Activated CD8-positive, alpha-beta memory T cell treated with anti-CD3 and anti-CD28 coated beads for 48 hours (primary cell): ENCODE measurements around the gene CEACAM4.
A peak's percentile ranks its signal among the peaks of the same experiment; 100 is the strongest.
"Not testable (repeated sequence)": the region's sequence is repeated elsewhere in the genome, so short reads cannot be mapped to it uniquely, and the experiment has no call there.

ENCODE experiments used
- DNase-seq, 3 experiments: peaks; one replicate each; pipeline ENCODE4 v3.0.0-alpha.2; 2020; ENCODE audit warnings: low read depth in 2 of 3, low spot score in 2 of 3

Gene CEACAM4

GRCh38 chr19:41626877-41627276 is at the start of gene CEACAM4:
Gene CEACAM4 (minus strand): TSS chr19:41627074. CDS start chr19:41626963, 111 bp downstream.
- DNase-seq: no peak

DNA sequence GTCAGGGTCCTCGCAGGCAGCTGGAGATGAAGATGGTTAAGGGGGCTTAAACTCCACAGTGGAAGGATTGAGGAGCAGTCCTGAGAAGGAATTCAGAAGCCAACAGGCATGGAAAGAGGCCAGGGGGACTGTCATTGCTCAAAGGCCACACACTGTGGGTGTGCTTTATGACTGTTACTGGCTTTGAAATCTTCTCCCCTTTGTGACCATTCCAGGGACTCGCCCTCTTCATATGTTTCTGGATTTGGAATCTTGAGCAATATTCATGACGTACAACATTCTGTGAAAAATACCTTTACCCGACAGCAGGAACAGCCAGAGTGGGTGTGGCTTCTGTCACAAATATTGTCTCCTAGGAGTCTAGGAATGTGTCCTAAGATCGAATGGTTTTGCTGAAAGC is 44.6 kb upstream of the CEACAM4 start:
- no peak for DNase-seq

- DNase-seq: no peak
Measured at GRCh38 chr19:41670755-41671154, 43.9 kb upstream of the CEACAM4 start.

DNA sequence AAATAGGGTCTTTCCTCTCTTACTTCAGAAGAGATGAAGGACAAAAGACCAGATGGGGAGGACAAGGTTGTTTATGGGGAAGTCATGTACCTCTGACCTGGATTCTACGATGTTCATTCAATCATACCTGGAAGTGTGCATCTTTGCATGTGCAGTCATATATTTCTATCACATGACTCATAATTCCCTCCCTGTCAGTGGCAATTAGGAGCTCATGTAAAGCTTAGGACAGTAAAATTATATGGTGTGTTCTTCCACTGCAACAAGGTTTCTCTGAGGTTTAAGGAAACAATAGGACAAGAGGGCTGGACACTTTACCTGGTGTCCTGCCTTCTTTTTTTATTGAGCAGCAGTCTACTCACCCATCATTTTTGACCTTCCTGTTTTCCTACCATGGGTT is 41.4 kb upstream of the CEACAM4 start:
- no peak for DNase-seq

- DNase-seq: no peak
Measured at GRCh38 chr19:41666075-41666474, 39.2 kb upstream of the CEACAM4 start.

DNA sequence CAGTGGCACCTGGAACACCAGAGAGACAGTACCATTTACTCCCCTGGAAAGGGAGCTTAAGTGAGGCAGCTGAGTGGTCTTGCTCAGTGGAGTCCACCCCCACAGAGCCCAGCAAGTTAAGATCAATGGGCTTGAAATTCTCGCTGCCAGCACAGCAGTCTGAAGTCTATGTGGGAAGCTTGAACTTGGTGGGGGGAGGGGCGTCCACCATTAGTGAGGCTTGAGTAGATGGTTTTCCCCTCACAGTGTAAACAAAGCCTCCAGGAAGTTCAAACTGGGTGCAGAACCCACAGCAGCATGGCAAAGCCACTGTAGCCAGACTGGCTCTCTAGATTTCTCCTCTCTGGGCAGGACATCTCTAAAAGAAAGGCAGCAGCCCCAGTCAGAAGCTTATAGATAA is 30.3 kb upstream of the CEACAM4 start:
- no peak for DNase-seq

DNA sequence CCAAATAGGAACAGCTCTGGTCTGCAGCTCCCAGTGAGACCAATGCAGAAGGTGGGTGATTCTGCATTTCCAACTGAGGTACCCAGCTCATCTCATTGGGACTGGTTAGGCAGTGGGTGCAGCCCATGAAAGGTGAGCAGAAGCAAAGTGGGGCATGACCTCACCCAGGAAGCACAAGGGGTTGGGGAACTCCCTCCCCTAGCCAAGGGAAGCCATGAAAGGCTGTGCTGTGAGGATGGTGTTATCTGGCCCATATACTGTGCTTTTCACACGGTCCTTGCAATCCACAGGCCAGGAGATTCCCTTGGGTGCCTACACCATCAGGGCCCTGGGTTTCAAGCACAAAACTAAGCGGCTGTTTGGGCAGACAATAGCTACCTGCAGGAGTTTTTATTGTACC is 29.9 kb upstream of the CEACAM4 start:
- DNase-seq: not testable (repeated sequence)

DNA sequence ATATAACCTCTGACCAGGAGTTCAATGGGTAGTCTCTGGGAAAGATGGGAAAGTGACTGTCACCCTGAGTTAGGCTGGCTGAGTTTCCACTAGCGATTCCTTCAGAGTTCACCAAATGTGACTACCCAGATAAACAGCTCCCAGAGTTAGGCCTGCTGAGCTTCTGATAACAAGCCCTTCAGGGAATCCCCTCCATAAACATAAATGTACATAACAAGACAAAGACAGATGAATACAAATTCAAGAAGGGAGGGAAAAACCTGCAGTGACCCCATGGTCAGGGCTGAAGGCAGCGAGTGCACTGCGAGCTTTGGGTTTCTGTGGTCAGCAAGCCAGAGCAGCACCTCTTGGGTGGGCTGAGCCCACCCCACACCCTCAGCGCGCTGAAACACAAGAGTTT is 25.4 kb upstream of the CEACAM4 start:
- DNase-seq: no peak

DNA sequence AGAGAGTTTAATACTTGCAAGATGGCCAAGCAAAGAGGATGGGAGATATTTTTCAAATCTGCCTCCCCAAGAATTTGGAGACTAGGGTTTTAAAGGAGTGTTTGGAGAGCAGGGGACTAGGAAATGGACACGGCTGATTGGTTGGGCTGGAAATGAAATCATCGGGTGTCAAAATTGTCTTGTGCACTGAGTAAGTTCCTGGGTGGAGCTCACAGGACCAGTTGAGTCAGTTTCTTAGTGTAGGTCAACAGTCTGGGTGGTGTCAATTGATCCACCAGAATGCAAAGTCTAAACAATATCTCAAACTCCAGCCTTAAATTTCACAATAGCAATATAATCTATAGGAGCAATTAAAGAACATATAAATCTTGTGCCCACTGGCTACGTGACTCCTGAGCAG is 23.0 kb upstream of the CEACAM4 start:
- no peak for DNase-seq

DNA sequence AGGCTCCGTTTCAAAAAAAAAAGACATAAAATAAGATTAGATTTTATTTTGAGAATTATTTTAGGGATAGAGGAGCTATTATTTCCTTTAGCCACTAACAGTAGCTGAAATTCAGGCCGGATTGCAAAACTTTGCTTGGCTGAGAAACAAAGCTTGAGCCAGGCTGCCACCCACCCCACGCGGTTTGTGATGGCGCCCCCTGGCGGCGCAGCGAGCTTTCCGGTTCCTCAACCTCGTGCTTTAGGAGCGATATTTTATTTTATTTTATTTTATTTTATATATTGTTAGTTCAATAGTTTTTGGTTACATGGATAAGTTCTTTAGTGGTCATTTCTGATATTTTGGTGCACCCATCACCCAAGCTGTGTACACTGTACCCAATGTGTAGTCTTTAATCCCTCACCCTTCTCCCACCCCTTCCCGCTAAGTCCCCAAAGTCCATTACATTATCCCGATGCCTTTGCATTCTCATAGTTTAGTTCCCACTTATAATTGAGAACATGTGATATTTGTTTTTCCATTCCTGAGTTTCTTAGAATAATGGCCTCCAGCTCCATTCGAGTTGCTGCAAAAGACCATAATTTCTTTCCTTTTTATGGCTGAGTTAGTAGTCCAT is 19.8 kb upstream of the CEACAM4 start:
- DNase-seq: peak in 2 of 3 experiments; percentile 22 to 60

GRCh38 chr19:41641879-41642485 is 15.1 kb upstream of the CEACAM4 start:
- DNase-seq: peak in 2 of 3 experiments; percentile 32 to 66

DNA sequence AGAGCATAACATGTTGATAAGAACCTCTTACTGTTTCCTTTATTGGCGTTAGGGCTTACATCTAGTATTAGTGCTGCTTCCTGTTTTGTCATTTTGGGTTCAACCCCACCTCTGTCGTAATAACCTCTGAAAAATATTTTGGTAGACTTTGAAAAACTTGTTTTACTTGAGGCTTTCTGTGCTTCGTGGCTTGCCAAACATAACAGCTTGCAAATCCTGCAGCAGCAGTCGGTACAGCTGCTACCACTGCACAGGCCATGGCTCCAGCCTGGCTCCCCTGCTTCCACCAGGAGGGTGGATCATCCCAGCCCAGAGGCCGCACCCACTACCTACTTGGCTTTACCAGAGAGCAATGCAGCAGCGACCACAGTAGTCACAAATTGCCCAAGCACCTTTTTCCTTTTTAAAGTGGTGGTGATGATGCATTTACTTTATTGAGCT is 11.8 kb upstream of the CEACAM4 start:
- no peak for DNase-seq

GRCh38 chr19:41637484-41637883 is 10.6 kb upstream of the CEACAM4 start:
- DNase-seq: no peak

- DNase-seq: no peak
Measured at GRCh38 chr19:41627966-41628675, 1.2 kb upstream of the CEACAM4 start.

- DNase-seq: no peak
Measured at GRCh38 chr19:41626278-41626677, 596 bp downstream of the CEACAM4 start.

- no peak for DNase-seq
Measured at GRCh38 chr19:41624937-41625336, 1.9 kb downstream of the CEACAM4 start.

- no peak for DNase-seq
Measured at GRCh38 chr19:41624515-41624914, 2.4 kb downstream of the CEACAM4 start.

GRCh38 chr19:41623360-41623759 is 3.5 kb downstream of the CEACAM4 start:
- DNase-seq: no peak

DNA sequence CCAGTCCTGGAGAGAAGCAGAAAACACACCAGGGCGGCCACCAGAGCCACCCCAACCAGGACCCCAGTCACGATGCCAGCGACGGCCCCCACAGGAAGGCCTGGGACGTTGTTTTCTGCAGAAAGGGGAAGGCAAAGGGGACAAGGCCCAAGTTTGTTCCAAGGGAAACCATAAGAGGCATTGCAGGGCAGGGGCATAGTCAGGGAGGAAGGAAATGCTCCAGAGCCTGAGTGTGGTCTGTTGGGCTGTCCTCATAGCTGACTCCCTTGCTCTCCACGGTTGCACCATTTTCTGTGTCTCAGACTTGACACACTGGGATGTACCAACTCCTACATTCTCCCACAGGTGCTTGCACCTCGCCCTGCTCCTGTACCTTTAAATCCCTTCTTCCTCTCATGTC is 5.2 kb downstream of the CEACAM4 start:
- DNase-seq: no peak

GRCh38 chr19:41621226-41621625 is 5.6 kb downstream of the CEACAM4 start:
- no peak for DNase-seq

DNA sequence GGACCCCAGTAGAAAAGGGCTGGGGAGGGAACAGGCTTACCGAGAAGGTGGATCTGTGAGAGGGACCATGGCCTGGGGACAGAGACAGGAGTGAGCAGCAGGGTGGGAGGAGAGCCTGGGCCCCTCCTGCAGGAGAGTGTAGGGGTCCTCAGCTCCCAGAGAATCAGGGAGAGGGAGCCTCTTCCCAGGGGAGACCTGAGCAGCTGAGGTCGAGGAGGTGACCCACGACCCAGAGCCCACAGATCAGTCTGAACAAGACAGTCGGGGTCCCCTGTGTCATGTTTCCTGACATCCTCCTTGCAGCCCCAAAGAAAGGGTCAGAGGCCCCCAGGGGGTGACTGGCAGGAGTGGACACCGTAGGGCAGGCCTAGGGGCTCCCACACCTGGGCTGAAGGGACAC is 6.7 kb downstream of the CEACAM4 start:
- no peak for DNase-seq

GRCh38 chr19:41619018-41619556 is 7.8 kb downstream of the CEACAM4 start:
- no peak for DNase-seq
